Central memory CD4-positive, alpha-beta T cell (primary cell): ENCODE data around the gene SETX.
A peak's percentile ranks its signal among the peaks of the same experiment; 100 is the strongest.
"Not testable (repeated sequence)": the region's sequence is repeated elsewhere in the genome, so short reads cannot be mapped to it uniquely, and the experiment has no call there.

Experiments used
- DNase-seq: peaks from one replicate; pipeline ENCODE4 v3.0.0; 2022
- total RNA-seq, 3 experiments: gene quantifications; one replicate each; lab custom pipeline; 2026; lab: John Stamatoyannopoulos, UW

Gene SETX
- 275 to 531 (median 366) reads per million in 3 experiments for total RNA-seq

- peak; percentile 87 for DNase-seq
Measured at GRCh38 chr9:132354637-132355355, at the start of gene SETX. Gene SETX (minus strand): TSS chr9:132354986. CDS start chr9:132349428, 5,558 bp downstream.

- peak; percentile 23 for DNase-seq
Measured at GRCh38 chr9:132404228-132404881, 49.6 kb upstream of the SETX start.

GRCh38 chr9:132401824-132402223 lies 47.0 kb upstream of the SETX start:
- DNase-seq, result no peak

GRCh38 chr9:132395560-132395959 lies 40.8 kb upstream of the SETX start:
- no peak for DNase-seq

GRCh38 chr9:132391449-132391848 lies 36.7 kb upstream of the SETX start:
- DNase-seq, result no peak

- no peak for DNase-seq
Measured at GRCh38 chr9:132390966-132391365, 36.2 kb upstream of the SETX start.

- no peak for DNase-seq
Measured at GRCh38 chr9:132387133-132387532, 32.3 kb upstream of the SETX start.

- DNase-seq, result no peak
Measured at GRCh38 chr9:132384376-132384775, 29.6 kb upstream of the SETX start.

GRCh38 chr9:132383462-132383883 lies 28.7 kb upstream of the SETX start:
- no peak for DNase-seq

GRCh38 chr9:132381966-132382541 lies 27.3 kb upstream of the SETX start:
- DNase-seq, result no peak

- not testable (repeated sequence) for DNase-seq
Measured at GRCh38 chr9:132378416-132378815, 23.6 kb upstream of the SETX start.

- DNase-seq, result not testable (repeated sequence)
Measured at GRCh38 chr9:132377769-132378168, 23.0 kb upstream of the SETX start.

- DNase-seq, result no peak
Measured at GRCh38 chr9:132372177-132373095, 17.6 kb upstream of the SETX start.

GRCh38 chr9:132370592-132370991 lies 15.8 kb upstream of the SETX start:
- DNase-seq, result no peak

- DNase-seq, result no peak
Measured at GRCh38 chr9:132369421-132369820, 14.6 kb upstream of the SETX start.

GRCh38 chr9:132367613-132368313 lies 13.0 kb upstream of the SETX start:
- DNase-seq, result no peak

GRCh38 chr9:132366481-132366880 lies 11.7 kb upstream of the SETX start:
- no peak for DNase-seq

- DNase-seq, result no peak
Measured at GRCh38 chr9:132365986-132366385, 11.2 kb upstream of the SETX start.

- DNase-seq, result no peak
Measured at GRCh38 chr9:132364068-132364467, 9.3 kb upstream of the SETX start.

- no peak for DNase-seq
Measured at GRCh38 chr9:132357764-132358163, 3.0 kb upstream of the SETX start.

GRCh38 chr9:132356324-132356924 lies 1.6 kb upstream of the SETX start:
- DNase-seq, result no peak
